GM19455 (cell line): ENCODE data around the gene ZNHIT6.
"Not testable (repeated sequence)": the region's sequence is repeated elsewhere in the genome, so short reads cannot be mapped to it uniquely, and the experiment has no call there.

Experiments
- ATAC-seq: cut with Tn5 transposase; IDR thresholded peaks from one replicate; pipeline ENCODE4 v1.9.1; 2021; ENCODE audit not compliant: unreplicated experiment

ZNHIT6 gene

DNA sequence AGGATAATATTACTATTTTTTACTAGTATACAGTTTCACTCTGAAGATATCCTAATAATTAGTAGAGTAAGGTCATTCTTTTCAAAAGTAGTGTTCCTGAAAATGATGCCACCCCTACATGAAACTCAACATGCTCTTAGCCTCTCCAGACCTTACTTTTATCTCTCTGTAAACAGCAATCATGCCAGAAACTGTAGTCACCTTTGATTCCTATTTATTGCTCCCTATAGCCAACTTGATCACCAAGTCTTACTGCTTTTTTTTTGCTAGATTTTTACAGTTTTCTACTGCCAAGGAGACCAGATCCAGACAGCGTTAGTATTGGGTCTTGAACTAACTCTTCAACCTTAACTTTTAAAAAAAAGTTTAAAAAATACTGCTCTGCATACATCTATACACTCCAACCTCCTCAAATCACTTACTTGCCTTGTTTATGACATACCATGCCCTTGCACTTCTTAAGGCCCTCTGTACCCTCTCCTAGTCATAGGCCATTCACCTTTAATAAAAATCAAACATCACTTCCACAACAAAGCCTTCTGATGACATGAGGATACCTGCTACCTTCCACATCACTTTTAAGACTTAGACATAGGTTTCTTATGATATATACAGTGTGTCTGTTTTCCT is 36.1 kb downstream of the ZNHIT6 start:
- ATAC-seq = no peak

DNA sequence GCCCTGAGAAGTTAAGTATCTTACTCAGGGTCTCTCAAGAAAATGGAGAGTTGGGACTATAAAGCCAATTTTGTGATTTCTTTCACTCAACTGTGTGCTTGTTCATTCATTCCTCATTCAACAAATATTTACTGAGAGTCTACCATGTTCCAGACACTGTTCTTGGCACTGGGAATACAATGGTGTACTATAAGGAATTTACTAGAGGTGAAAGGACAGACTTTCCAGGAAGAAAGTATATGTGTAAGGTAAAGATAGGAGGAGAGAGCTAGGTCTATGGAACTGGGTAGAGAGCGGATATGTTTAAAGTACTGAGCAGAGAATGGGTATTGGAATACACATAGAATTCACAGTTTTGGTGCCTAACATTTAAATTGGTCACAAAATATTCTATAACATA is 42.3 kb downstream of the ZNHIT6 start:
- ATAC-seq = no peak

DNA sequence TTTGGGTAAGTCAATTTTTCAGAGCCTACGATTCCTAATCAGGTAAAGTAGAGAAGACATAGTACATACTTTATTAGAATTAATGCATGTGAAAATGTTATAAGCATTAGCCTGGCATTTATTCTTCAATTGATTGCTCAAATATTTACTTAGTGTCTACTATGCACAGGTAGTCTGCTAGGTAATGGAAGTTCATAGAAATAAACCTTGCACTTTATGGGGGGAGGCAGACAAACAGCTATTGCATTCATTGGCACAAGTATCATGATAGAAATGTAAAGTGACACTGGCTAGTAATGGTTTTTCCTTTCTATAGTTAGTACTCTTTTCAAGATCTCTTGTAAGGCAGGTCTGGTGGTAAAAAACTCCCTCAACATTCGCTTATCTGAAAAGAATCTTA is 44.9 kb downstream of the ZNHIT6 start:
- ATAC-seq = no peak

DNA sequence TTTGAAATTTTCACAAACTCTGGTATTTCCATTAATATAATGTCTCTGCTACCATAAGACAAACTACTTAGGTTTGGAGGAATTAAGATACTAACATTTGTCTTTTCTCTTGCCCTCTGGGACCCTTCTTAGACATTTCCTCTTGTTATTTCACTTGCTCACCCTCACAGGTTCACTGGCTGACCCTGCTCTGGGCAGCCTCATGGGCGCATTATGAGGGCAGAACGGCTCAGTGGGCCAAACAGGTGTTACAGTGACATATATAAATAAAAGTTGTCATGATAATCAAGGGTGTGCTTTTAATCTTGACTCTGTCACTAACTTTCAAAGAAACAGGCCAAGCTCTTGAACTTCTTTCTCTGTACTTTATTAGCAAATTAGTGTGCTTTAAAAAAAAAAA is 46.5 kb downstream of the ZNHIT6 start:
- no peak for ATAC-seq

DNA sequence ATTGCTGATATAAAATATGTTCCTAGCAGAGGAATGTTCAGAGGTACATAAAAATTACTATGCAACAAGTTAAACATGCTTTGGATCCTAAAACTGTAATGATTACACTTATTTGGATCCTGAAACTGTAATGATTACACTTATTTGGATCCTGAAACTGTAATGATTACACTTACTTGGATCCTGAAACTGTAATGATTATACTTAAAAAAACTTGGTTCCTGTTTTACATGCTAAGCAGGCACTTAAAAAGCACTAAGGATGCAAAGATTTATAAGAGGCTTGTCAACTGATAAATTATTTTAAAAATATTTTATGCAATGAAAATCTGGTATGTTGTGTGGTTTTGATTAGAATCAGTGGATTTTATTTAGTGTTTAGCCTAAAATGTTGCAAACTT is 47.7 kb downstream of the ZNHIT6 start:
- no peak for ATAC-seq

DNA sequence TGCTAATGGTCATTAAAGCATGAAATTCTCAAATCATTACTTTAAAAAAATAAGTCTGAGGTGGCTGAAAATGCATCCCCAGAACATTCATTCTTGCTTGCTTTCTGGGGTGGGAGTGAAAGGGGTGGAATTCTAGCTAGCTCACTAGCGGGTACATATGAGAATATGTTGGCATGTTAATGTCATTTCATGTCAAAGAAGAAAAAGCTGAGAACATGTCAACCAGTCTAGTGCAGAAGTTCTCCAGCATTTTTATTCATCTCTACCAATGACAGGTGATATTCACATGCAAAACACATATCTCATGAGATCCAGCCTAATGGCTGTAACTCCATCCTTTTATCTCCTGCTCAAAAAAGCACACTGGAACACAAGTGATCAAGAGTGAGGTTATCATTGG is 49.1 kb downstream of the ZNHIT6 start:
- no peak for ATAC-seq

DNA sequence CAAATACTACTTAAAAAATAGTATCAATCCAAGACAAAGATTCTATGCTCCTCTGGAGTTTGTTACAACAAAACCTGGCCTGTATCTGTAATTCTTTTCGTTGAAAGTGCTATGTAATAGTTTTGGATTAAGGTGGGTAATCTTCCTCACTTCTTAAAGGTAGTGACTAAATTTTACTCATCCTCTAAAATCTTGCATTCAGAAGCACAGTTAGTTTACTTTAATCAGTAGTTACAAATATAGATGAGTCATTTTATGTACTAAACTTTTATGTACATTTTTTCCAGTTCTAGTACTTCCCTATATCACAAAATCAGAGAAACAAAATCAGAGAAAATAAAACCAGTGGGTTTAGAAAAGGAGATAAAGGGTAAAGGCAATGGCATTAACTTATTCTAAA is 51.3 kb downstream of the ZNHIT6 start:
- no peak for ATAC-seq

DNA sequence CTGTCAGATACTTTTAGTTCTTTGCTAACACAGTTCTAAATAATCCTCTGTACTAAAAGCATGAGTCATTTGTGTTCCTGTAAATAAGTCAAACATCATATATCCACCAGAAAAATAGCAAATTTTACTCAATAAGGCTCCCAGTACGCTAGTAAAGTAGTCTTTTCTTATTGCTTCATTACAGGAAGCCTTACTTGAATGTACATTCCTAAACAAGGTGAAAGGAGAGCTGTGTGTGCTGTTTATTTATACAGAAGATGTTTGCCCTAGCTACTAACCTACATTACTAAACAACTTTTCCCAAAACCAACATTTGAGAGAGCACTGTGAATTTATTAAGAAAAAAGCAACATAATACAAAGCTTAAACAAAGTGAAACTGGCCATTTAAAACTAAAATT is 52.0 kb downstream of the ZNHIT6 start:
- no peak for ATAC-seq

DNA sequence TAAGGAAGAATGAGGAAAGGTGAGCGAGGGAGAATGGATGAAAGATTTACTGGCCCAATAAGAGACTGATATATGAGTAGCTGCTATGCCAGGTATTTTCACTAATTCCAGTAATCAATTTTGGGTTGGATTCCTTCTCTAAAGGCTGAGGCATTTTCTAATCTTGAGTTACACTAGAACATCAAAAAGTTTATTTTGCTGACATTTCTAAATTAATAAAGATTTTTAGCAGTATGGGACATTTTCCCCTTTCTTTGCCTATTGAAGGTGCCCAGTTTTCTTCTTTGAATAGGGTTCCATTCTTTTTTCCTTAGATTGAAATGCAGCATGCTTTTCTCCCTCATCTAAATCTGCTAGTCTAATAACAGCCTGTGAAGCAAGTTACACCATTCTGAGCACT is 52.9 kb downstream of the ZNHIT6 start:
- no peak for ATAC-seq

DNA sequence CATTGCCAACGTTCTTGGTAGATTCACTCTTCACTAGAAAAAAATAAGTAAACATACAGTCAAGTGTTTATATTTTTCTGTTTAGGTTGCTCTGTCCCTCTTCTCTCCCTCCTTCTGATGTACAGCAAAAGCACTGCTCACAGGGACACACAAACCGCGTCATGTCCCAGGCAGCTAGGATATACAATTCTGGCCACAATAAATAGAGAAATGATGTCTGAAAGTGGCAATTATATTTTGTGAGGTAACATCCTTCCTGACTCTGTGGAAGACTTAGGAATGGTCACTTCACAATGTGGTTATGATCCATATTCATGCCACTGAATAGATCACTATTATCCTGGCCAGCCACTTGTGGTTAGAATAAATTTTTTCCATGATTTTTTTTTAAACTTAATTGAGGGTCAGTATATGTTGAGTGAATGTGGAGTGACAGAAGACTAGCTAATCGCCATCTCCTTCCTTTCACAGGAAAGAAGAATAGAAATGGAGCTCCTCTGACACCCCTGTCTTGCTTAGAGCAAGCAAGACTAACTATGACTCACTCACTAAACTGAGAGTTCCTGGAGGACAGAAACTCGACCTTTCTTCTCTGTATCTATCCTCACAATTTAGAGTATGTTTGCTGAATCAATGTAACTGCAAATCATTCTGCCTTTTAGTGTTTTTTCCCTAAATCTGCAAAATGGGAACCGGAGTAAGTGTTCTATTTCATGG is 54.0 kb downstream of the ZNHIT6 start:
- ATAC-seq = no peak

DNA sequence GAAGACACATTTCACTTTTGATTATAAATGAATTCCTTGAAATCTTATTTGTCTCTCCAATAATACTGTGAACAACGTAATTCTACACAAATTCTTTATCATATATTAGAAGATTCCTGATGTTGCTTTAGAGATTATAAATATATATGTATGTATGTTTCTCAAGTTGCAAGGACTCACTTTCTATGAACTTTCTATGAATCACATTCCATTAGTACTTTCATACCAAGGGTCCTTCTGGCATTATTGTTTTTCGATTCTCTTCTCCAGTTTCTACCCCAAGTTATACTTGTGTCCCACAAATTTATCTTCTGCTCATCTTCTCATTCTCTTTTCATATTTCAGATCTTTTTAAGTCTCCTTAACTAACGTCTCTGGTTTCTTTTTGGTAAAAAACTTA is 55.9 kb downstream of the ZNHIT6 start:
- ATAC-seq = no peak

DNA sequence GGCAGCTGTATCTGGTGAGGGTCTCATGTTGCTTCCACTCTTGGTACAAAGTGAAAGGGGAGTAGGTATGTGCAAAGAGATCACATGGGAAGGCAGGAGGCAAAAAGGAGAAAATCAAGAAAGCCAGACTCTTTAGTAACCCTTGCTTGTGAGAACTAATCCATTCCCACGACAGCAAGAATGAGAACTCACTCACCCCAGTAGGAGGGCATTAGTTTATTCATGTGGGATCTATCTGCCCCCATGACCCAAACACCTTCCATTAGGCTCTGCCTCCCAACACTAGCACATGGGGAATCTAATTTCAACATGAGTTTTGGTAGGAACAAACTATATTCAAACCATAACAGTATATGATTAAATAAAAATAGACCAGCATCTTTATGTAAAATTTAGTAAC is 57.6 kb downstream of the ZNHIT6 start:
- ATAC-seq = no peak

DNA sequence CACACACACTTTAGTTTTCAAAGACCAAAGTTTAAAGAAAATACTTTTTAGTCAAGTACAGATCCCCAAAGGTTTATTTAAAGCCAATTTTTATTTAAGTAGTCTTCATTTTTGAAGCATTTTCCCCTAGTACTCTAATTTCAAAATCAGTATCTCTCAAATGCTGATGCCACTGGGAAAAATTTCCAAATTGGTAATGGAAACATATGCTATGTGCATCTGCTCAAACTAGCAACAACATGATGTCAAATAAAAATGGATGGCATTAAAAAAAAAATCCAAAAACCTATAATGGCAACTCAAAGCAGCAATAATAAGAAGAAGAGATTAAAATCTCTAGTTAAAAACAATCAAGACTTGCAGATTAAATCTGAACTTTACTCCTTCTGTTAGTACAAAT is 58.6 kb downstream of the ZNHIT6 start:
- no peak for ATAC-seq

DNA sequence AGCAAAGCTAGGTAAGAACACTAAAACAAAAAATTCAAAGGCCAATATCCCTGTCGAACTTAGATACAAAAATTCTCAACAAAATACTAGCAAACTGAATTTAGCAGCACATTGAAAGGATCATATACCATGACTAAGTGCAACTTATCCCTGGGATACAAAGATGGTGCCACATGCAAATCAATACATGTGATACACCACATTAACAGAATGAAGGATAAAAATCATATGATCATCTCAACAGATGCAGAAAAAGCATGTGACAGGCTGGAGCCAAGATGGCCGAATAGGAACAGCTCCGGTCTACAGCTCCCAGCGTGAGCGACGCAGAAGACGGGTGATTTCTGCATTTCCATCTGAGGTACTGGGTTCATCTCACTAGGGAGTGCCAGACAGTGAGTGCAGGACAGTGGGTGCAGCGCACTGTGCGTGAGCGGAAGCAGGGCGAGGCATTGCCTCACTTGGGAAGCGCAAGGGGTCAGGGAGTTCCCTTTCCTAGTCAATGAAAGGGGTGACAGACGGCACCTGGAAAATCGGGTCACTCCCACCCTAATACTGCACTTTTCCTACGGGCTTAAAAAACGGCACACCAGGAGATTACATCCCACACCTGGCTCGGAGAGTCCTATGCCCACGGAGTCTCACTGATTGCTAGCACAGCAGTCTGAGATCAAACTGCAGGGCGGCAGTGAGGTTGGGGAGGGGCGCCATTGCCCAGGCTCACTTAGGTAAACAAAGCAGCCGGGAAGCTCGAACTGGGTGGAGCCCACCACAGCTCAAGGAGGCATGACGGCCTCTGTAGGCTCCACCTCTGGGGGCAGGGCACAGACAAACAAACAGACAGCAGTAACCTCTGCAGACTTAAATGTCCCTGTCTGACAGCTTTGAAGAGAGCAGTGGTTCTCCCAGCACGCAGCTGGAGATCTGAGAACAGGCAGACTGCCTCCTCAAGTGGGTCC is 66.4 kb downstream of the ZNHIT6 start:
- not testable (repeated sequence) for ATAC-seq

DNA sequence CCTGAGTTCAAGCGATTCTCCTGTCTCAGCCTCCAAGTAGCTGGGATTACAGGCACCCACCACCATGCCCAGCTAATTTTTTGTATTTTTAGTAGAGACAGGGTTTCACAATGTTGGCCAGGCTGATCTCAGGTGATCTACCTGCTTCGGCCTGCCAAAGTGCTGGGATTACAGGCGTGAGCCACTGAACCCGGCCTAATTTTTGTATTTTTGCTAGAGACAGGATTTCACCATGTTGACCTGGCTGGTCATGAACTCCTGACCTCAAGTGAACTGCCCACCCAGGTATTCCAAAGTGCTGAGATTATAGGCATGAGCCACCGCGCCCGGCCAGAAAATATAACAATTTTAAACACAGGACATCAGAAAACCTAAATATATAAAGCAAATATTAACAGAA is 68.3 kb downstream of the ZNHIT6 start:
- ATAC-seq = not testable (repeated sequence)

DNA sequence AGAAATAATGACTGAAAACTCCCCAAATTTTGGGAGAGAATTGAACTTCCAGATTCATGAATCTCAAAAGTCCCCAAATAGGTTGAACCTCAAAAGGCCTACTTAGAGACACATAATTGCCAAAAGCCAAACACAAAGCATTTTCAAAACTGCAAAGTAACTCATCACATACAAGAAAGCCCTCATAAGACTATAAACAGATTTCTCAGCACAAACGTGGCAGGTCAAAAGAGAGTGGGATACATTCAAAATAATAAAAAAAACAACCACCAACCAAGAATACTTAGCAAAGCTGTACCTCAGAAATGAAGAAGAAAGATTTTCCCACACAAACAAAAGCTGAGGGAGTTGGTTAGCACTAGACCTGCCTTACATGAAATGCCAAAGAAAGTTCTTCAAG is 69.8 kb downstream of the ZNHIT6 start:
- no peak for ATAC-seq

DNA sequence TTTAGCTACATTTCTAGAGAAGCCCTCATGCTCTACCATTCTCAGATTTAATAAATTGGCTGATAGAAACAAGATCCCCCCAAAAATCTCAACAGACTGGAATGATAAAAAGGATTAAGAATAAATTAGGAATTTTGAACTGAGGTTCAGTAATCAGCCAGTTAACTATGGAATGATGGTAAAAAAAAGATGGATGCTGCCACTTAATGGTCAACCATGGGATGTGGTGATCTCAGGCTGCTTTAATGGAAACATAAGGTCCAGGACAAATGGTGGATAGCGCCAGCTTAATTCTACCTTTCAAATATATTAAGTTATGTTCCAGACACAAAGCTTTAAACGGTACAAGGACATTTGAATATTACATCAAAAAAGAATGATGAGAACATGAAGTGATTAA is 77.7 kb downstream of the ZNHIT6 start:
- ATAC-seq = no peak

DNA sequence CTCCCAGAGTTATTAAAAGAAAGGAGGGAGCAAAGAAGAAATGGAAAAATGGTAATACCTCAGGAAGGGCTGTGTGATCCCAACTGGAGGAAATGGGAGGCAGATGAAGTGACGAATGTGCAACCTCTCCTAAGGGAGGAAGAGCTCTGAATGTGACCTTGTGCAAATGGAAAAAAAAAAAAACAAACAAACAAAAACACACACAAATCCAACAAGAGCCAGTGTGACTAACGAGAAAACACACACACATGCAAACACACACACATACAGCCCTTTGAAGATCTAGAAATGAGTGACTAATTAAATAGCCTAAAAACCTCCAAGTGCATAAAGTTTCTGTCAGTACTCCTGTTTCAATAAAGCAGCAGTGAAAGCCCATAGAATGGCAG is 78.7 kb downstream of the ZNHIT6 start:
- ATAC-seq = no peak

DNA sequence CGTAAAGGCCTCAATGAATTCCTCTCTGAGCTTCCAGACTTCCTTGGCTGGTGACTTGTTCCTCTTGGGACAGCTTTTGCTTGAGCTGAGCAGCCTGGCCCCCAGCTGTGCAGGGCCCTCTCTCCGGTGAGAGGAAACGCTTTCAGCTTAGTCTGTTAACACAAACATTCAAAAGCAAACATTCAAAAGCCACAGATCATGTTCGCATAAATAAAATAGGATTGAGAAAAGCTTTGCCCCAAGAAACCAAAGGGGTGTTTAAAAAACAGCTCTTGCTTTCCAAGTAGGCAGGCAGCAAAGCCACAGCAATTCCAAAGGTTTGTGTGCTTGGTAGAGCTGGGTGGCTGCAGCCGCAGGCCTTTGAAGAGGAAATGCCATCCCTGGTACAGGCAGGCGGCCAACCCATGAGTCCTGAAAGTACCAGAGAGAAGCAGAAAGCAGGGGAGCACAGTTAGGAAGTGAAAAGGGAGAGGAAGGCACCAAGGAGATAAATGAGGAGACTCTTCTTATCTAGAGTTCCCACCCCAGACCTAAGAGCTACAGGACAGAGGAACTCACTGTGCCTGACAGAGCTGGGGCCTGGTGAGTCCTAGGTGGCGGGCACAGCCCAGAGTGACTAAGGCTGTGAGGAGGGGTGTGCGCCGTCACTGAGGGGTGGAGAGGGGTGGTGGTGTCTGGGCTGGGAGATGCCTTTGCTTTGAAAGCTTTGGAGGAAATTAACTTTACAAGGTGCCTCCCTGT is 79.3 kb downstream of the ZNHIT6 start:
- no peak for ATAC-seq

DNA sequence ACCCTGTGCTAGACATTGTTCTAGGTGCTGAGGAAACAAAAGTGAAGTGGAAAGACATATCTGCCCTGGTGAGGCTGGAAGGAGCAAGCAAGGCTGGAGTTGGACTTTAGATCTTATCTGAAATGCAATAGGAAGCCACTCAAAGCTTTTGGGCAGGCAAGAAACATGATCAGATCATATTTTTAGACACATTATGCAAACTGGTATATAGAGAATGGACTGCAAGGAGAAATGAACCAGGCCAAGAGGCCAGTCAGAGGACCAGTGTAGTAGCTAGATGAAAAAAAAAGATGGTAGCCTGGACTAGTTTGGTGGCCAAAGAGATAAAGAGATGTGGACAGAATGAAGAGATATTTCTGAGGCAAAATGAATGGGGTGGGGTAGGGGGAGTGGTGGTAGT is 81.4 kb downstream of the ZNHIT6 start:
- no peak for ATAC-seq

DNA sequence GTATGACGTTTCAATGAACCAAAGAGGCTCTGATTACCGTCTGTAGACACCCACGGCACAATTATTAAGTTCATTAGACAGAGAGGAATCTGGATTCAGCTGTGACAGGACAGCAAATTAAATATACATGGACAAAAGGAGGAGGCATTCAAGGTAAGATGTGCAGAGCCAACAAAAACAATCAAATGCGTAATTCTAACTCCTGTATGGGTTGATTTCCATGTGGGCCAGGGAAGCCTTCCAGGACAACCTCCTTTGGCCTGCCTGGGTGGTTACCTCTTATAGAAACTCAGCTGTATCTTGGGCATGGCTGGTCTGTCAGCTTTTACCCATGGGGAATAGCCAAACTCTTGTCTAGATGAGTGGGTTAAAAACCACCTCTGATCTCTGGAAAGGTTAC is 83.9 kb downstream of the ZNHIT6 start:
- no peak for ATAC-seq
